K562 (cell line): ENCODE measurements around the gene DENND5B. TPM values are rescaled to one million over a fixed set of nuclear protein-coding genes. Genes with fewer than 3 reads are reported as not detected.

Experiments used
- ATAC-seq: fragments of 200-7000 bp; cut with Tn5 transposase; 3 replicates; pipeline ENCODE4 v1.9.1; 2020; ENCODE audit warnings: moderate library complexity
- BruUV-seq: library from RNA; stranded (reverse); fragments of 400-500 nt; replicated peaks from 2 replicates; lab custom pipeline; 2021; lab: Mats Ljungman, UMichigan
- CTCF ChIA-PET: fragments of 300-600 bp; formaldehyde crosslinking; extraction: SDS; loops from one replicate; lab custom pipeline; 2021; ENCODE audit warnings: low intra/inter-chr PET ratio; lab: Yijun Ruan, JAX
- POLR2A ChIA-PET: fragments of 300-600, 350-650 bp; sonication (Branson Sonifier 250); formaldehyde crosslinking; extraction: SDS; loops from one replicate; lab custom pipeline; 2021; ENCODE audit warnings: antibody characterized with exemption, inconsistent platforms; lab: Yijun Ruan, JAX
- DNase-seq, 4 experiments: peaks; one replicate each; pipeline versions ENCODE4 v3.0.0 to v3.0.0-alpha.2; 2011 to 2018; ENCODE audit warnings: low spot score in 3 of 4, mixed read lengths in 3 of 4; ENCODE audit errors: extremely low read depth in 1 of 4
- FAIRE-seq: peaks from 2 replicates; lab custom pipeline; 2011; peaks lifted over from hg19 to GRCh38; lab: Jason Lieb, UNC
- H2AFZ ChIP-seq: 2 replicates; pipeline ENCODE4 v1.6.0; 2011; ENCODE audit warnings: low read depth, low read length, control low read depth, inconsistent platforms
- H3K27ac ChIP-seq: fragments of 200-600 bp; 3 replicates; pipeline ENCODE4 v1.8.0; 2011; ENCODE audit warnings: low read depth, mild to moderate bottlenecking, control low read depth, inconsistent platforms, low read length, moderate library complexity, mixed read lengths; ENCODE audit errors: extremely low read depth
- H3K27me3 ChIP-seq, 2 experiments: fragments of 300-600 bp in 1 of 2; 2 replicates in 1 of 2; 3 replicates in 1 of 2; pipeline versions ENCODE4 v1.6.0 to v1.8.0; 2011; ENCODE audit warnings: inconsistent platforms in 2 of 2, low read length in 2 of 2, mild to moderate bottlenecking in 1 of 2, mixed read lengths in 1 of 2, moderate library complexity in 1 of 2; ENCODE audit not compliant: control insufficient read depth in 2 of 2, insufficient read depth in 2 of 2
- H3K36me3 ChIP-seq: fragments of 300-600 bp; 3 replicates; pipeline ENCODE4 v1.8.0; 2011; ENCODE audit warnings: mild to moderate bottlenecking, low read length, inconsistent platforms; ENCODE audit not compliant: control insufficient read depth, insufficient read depth
- H3K4me1 ChIP-seq, 2 experiments: fragments of 200-600 bp in 1 of 2; replicated peaks in 1 of 2; 2 replicates in 1 of 2; 3 replicates in 1 of 2; pipeline versions ENCODE4 v1.5.1 to v1.8.0; 2011; ENCODE audit warnings: inconsistent platforms in 2 of 2, low read length in 2 of 2, mild to moderate bottlenecking in 1 of 2, mixed read lengths in 1 of 2, moderate library complexity in 1 of 2; ENCODE audit not compliant: control insufficient read depth in 2 of 2, insufficient read depth in 2 of 2
- H3K4me2 ChIP-seq: 2 replicates; pipeline ENCODE4 v1.6.1; 2011; ENCODE audit warnings: low read length, control low read depth, inconsistent platforms, mixed read lengths; ENCODE audit not compliant: insufficient read depth
- H3K4me3 ChIP-seq: fragments of 200-600 bp; sonication (generic), shearing (Covaris generic); 2 replicates; pipeline ENCODE4 v1.5.1; 2016; ENCODE audit warnings: control low read depth, inconsistent platforms
- H3K79me2 ChIP-seq: fragments of 200-600 bp; 3 replicates; pipeline ENCODE4 v1.8.0; 2011; ENCODE audit warnings: low read length, inconsistent platforms; ENCODE audit not compliant: control insufficient read depth, insufficient read depth
- H3K9ac ChIP-seq, 2 experiments: 2 replicates each; pipeline versions ENCODE4 v1.6.0 to v1.6.1; 2011; ENCODE audit warnings: low read depth in 2 of 2, low read length in 2 of 2, control low read depth in 1 of 2, inconsistent platforms in 1 of 2, mild to moderate bottlenecking in 1 of 2, mixed read lengths in 1 of 2; ENCODE audit not compliant: insufficient read depth in 1 of 2
- H3K9me1 ChIP-seq: one replicate; pipeline ENCODE4 v1.6.0; 2011; ENCODE audit warnings: inconsistent platforms, mild to moderate bottlenecking, low read length, moderate library complexity; ENCODE audit not compliant: control insufficient read depth, insufficient read depth
- H3K9me3 ChIP-seq: replicated peaks from 2 replicates; pipeline ENCODE4 v1.5.1; 2011; ENCODE audit warnings: low read depth, low read length, inconsistent platforms; ENCODE audit not compliant: control insufficient read depth, insufficient read depth
- H4K20me1 ChIP-seq: replicated peaks from 2 replicates; pipeline ENCODE4 v1.6.1; 2011; ENCODE audit warnings: low read length, inconsistent platforms, mixed read lengths; ENCODE audit not compliant: control insufficient read depth, insufficient read depth
- SETDB1 ChIP-seq: IDR thresholded peaks from one replicate; pipeline ENCODE4 v1.6.1; 2012; ENCODE audit warnings: low read length, control low read depth, inconsistent platforms
- ZNF77 ChIP-seq: fragments of 250-450 bp; sonication (Bioruptor Pico); IDR thresholded peaks from 2 replicates; pipeline ENCODE4 v1.5.0; 2020
- WGBS: fragments of 100-300 bp; shearing (Covaris generic); methylation state at CpG from one replicate; pipeline ENCODE4 v1.1.6; 2016; ENCODE audit warnings: low coverage, mixed read lengths; ENCODE audit not compliant: insufficient coverage; ENCODE audit errors: missing lambda C conversion rate; 5-methylcytosine and 5-hydroxymethylcytosine counted together
- in situ Hi-C: fragments of 300-500 bp; cut with MboI; formaldehyde crosslinking; loops from 4 replicates; pipeline ENCODE4 v1.15.0; 2018; ENCODE audit warnings: inconsistent platforms, mixed read lengths
- intact Hi-C: fragments of 100-400 bp; cut with micrococcal nuclease; formaldehyde crosslinking; loops from 2 replicates; pipeline ENCODE4 v1.14.2; 2022
- polyA plus RNA-seq, 8 experiments: library from polyadenylated mRNA; depleted of rRNA in 4 of 8; stranded (reverse) in 5 of 8; unstranded in 3 of 8; fragments of >200 nt; fragmentation: Nextera tagmentation in 2 of 8; fragmentation: Illumina TruSeq in 1 of 8; extraction: Ambion mirVana in 2 of 8; extraction: Trizol in 1 of 8; gene quantifications; 2 replicates each; pipeline versions ENCODE4 v1.2.1 to v1.2.3, GENCODE V29; 2011 to 2014; ENCODE audit warnings: inconsistent platforms in 1 of 8, missing spikeins in 1 of 8
- total RNA-seq, 7 experiments: library from RNA; depleted of rRNA in 6 of 7; stranded (reverse); fragments of >200 nt in 6 of 7; fragmentation: Illumina TruSeq in 2 of 7; extraction: Trizol in 2 of 7; gene quantifications; 2 replicates each; pipeline versions ENCODE4 v1.2.1 to v1.2.3, GENCODE V29; 2011 to 2021; ENCODE audit warnings: low replicate concordance in 1 of 7
- TF ChIP-seq, protein P1 (sequence below): fragments of 450-650 bp; IDR thresholded peaks from 2 replicates; pipeline ENCODE4 v1.6.1; 2017; ENCODE audit warnings: antibody characterized with exemption
- TF ChIP-seq, protein P2 (sequence below): fragments of 250-450 bp; sonication (Bioruptor Pico); IDR thresholded peaks from 2 replicates; pipeline ENCODE4 v1.5.0; 2020; ENCODE audit warnings: mild to moderate bottlenecking

The DENND5B gene
- total and polyA plus RNA-seq, 9 of the 15 experiments (the other 6 are each of a cell fraction or from before 2014, with no cell fraction given): 0.99 to 6.0 (median 3.6) TPM

DNA sequence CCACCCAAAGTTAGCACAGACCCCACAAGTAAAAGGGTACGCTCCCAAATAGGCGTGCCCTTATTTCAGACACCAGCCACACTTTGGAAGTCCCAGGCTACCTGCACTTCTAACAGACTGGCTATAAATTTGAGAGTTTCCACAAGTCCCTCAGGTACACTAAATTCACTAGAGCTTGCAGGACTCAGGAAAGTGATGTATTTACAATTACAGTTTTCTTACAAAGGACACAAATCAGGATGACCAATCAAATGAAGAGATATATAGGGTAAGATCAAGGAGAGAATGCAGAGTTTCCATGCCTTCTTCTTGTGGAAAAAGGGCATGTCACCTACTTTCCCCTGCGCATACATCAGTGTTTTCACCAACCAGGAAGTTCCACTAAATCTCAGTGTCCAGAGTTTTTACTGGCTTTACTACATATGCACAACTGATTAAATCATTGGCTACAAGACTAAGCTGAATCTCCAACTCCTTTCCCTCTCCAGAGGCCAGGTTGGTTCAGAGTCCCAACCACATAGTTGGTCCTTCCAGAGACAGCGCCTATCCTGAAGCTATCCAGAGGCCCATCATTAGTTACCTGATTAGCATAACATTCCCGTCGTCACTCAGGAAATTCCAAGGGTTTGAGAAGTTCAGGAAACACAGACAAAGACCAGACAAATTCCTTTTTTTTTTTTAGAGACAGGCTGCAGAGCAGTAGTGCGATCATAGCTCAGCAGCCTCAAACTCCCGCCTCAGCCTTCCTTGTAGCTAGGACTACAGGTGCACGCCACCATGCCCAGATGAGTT, 84.2 kb downstream of the DENND5B start:
- H3K36me3 ChIP-seq: no peaks in the 10 kb centered on the region
- ATAC-seq: no peak
- H3K27ac ChIP-seq: no peak overlapping the region
- H3K4me2 ChIP-seq: no peak overlapping the region
- in situ Hi-C loops: no loop called here
- BruUV-seq: no TSS peak
- H3K4me3 ChIP-seq: no peak overlapping the region
- no peaks in the 10 kb centered on the region for H3K9me3 ChIP-seq
- no peak for DNase-seq
- no peaks in the 10 kb centered on the region for H3K27me3 ChIP-seq
- no peak overlapping the region for H3K9ac ChIP-seq
- no peaks in the 10 kb centered on the region for H3K9me1 ChIP-seq
- WGBS: 12% methylated on average over 9 of the region's 9 CpGs
- no peaks in the 10 kb centered on the region for H3K4me1 ChIP-seq
- H4K20me1 ChIP-seq: no peaks in the 10 kb centered on the region
- H2AFZ ChIP-seq: no peak overlapping the region
- TF ChIP-seq, protein P1, sequence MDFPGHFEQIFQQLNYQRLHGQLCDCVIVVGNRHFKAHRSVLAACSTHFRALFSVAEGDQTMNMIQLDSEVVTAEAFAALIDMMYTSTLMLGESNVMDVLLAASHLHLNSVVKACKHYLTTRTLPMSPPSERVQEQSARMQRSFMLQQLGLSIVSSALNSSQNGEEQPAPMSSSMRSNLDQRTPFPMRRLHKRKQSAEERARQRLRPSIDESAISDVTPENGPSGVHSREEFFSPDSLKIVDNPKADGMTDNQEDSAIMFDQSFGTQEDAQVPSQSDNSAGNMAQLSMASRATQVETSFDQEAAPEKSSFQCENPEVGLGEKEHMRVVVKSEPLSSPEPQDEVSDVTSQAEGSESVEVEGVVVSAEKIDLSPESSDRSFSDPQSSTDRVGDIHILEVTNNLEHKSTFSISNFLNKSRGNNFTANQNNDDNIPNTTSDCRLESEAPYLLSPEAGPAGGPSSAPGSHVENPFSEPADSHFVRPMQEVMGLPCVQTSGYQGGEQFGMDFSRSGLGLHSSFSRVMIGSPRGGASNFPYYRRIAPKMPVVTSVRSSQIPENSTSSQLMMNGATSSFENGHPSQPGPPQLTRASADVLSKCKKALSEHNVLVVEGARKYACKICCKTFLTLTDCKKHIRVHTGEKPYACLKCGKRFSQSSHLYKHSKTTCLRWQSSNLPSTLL: no peak
- TF ChIP-seq ZNF77 (CRISPR knock-in tag) (no peak), SETDB1 (no peak)
- TF ChIP-seq, protein P2, sequence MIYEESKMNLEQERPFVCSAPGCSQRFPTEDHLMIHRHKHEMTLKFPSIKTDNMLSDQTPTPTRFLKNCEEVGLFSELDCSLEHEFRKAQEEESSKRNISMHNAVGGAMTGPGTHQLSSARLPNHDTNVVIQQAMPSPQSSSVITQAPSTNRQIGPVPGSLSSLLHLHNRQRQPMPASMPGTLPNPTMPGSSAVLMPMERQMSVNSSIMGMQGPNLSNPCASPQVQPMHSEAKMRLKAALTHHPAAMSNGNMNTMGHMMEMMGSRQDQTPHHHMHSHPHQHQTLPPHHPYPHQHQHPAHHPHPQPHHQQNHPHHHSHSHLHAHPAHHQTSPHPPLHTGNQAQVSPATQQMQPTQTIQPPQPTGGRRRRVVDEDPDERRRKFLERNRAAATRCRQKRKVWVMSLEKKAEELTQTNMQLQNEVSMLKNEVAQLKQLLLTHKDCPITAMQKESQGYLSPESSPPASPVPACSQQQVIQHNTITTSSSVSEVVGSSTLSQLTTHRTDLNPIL (CRISPR knock-in tag): no peak
- TF ChIP-seq, all 486 proteins: peak for 0
- H3K79me2 ChIP-seq: no peaks in the 10 kb centered on the region
- intact Hi-C loops: loop anchor here (10.0 kb wide), 1 partner anchor 128 kb away; no protein-coding TSS in a partner anchor
- ChIA-PET CTCF (no interaction called here), POLR2A (interaction anchor here (0.5 to 1.4 kb wide), 3 partner anchors 12 to 134 kb away, joined by 3 read pairs; no protein-coding TSS in a partner anchor)
- FAIRE-seq: no peak
